Endothelial cell of umbilical vein (primary cell): ENCODE results near the gene FAM131C. TPM values are rescaled to one million over a fixed set of nuclear protein-coding genes. Genes with fewer than 3 reads are reported as not detected.

Source experiments
- BruUV-seq: library from RNA; stranded (reverse); fragments of 400-500 nt; replicated peaks from 2 replicates; lab custom pipeline; 2021; lab: Mats Ljungman, UMichigan
- CTCF ChIA-PET: fragments of 300-600, 350-600 bp; sonication (Branson Sonifier 250); formaldehyde crosslinking; loops from one replicate; lab custom pipeline; 2021; ENCODE audit warnings: antibody characterized with exemption, inconsistent platforms; lab: Charles Lee
- POLR2A ChIA-PET: fragments of 300-600, 350-600 bp; sonication (Branson Sonifier 250); formaldehyde crosslinking; loops from one replicate; lab custom pipeline; 2021; ENCODE audit warnings: antibody characterized with exemption, inconsistent platforms; lab: Charles Lee
- DNase-seq: peaks from one replicate; pipeline ENCODE4 v3.0.0-alpha.2; 2011; ENCODE audit warnings: low read depth, low spot score
- FAIRE-seq: peaks from 2 replicates; lab custom pipeline; 2011; peaks lifted over from hg19 to GRCh38; lab: Jason Lieb, UNC
- H2AFZ ChIP-seq: 2 replicates; pipeline ENCODE4 v1.6.0; 2012; ENCODE audit warnings: low read depth, low read length, control low read depth, inconsistent platforms
- H3K27ac ChIP-seq: 2 replicates; pipeline ENCODE4 v1.5.1; 2011; ENCODE audit warnings: low read depth, mild to moderate bottlenecking, control low read depth, low read length, moderate library complexity; ENCODE audit not compliant: insufficient read depth
- H3K27me3 ChIP-seq, 2 experiments: 2 replicates each; pipeline versions ENCODE4 v1.6.0 to v1.6.1; 2011; ENCODE audit warnings: low read length in 2 of 2, mixed read lengths in 1 of 2; ENCODE audit not compliant: control insufficient read depth in 2 of 2, insufficient read depth in 2 of 2
- H3K36me3 ChIP-seq, 2 experiments: 2 replicates in 1 of 2; 3 replicates in 1 of 2; pipeline ENCODE4 v1.5.1; 2011; ENCODE audit warnings: low read length in 2 of 2, mild to moderate bottlenecking in 1 of 2, moderate library complexity in 1 of 2; ENCODE audit not compliant: control insufficient read depth in 2 of 2, insufficient read depth in 2 of 2; ENCODE audit errors: extremely low read depth in 1 of 2
- H3K4me1 ChIP-seq: 3 replicates; pipeline ENCODE4 v1.5.1; 2011; ENCODE audit warnings: mild to moderate bottlenecking, low read length; ENCODE audit not compliant: control insufficient read depth, insufficient read depth; ENCODE audit errors: extremely low read depth
- H3K4me2 ChIP-seq: 2 replicates; pipeline ENCODE4 v1.6.1; 2011; ENCODE audit warnings: low read length, control low read depth, mixed read lengths; ENCODE audit not compliant: insufficient read depth
- H3K4me3 ChIP-seq, 3 experiments: fragments of 200-600 bp in 1 of 3; sonication (generic), shearing (Covaris generic) in 1 of 3; replicated peaks in 1 of 3; 2 replicates each; pipeline ENCODE4 v1.5.1; 2011 to 2016; ENCODE audit warnings: control low read depth in 3 of 3, low read length in 3 of 3, mild to moderate bottlenecking in 2 of 3, inconsistent platforms in 1 of 3, low read depth in 1 of 3, moderate library complexity in 1 of 3; ENCODE audit not compliant: insufficient read depth in 1 of 3
- H3K79me2 ChIP-seq: 2 replicates; pipeline ENCODE4 v1.6.0; 2012; ENCODE audit warnings: low read length, inconsistent platforms; ENCODE audit not compliant: control insufficient read depth, insufficient read depth
- H3K9ac ChIP-seq: replicated peaks from 2 replicates; pipeline ENCODE3; 2011; ENCODE audit warnings: low read length, control low read depth; ENCODE audit not compliant: insufficient read depth; ENCODE audit errors: extremely low read depth
- H3K9me1 ChIP-seq: replicated peaks from 3 replicates; pipeline ENCODE4 v1.6.0; 2011; ENCODE audit warnings: mild to moderate bottlenecking, low read length; ENCODE audit not compliant: control insufficient read depth, insufficient read depth; ENCODE audit errors: extremely low read depth
- H3K9me3 ChIP-seq: replicated peaks from 2 replicates; pipeline ENCODE4 v1.5.1; 2012; ENCODE audit warnings: low read length, inconsistent platforms; ENCODE audit not compliant: control insufficient read depth, insufficient read depth
- H4K20me1 ChIP-seq: replicated peaks from 2 replicates; pipeline ENCODE3; 2011; ENCODE audit warnings: mild to moderate bottlenecking, low read length; ENCODE audit not compliant: control insufficient read depth, insufficient read depth; ENCODE audit errors: extremely low read depth
- EZH2 ChIP-seq: IDR thresholded peaks from 2 replicates; pipeline ENCODE4 v1.6.1; 2012; ENCODE audit warnings: borderline replicate concordance, low read depth, mild to moderate bottlenecking, moderate library complexity, low read length, inconsistent platforms; ENCODE audit not compliant: severe bottlenecking
- FOS ChIP-seq: IDR thresholded peaks from 2 replicates; pipeline ENCODE4 v1.6.1; 2011; ENCODE audit warnings: mild to moderate bottlenecking, low read length, moderate library complexity, borderline replicate concordance; ENCODE audit not compliant: insufficient read depth
- GATA2 ChIP-seq: IDR thresholded peaks from 2 replicates; pipeline ENCODE4 v1.7.0; 2011; ENCODE audit warnings: low read depth, mild to moderate bottlenecking, moderate library complexity, mixed read lengths, low read length; ENCODE audit not compliant: insufficient read length, insufficient read depth
- JUN ChIP-seq: IDR thresholded peaks from 2 replicates; pipeline ENCODE4 v1.6.1; 2011; ENCODE audit warnings: borderline replicate concordance, low read depth; ENCODE audit not compliant: insufficient read length, insufficient read depth
- MYC ChIP-seq: IDR thresholded peaks from one replicate; pipeline ENCODE4 v1.6.1; 2011; ENCODE audit warnings: mild to moderate bottlenecking, low read depth, low read length
- POLR2A ChIP-seq: IDR thresholded peaks from 2 replicates; pipeline ENCODE4 v1.6.1; 2012; ENCODE audit warnings: low read depth, mild to moderate bottlenecking, control low read depth, low read length
- POLR2AphosphoS5 ChIP-seq: IDR thresholded peaks from 2 replicates; pipeline ENCODE4 v1.6.1; 2012; ENCODE audit warnings: low read depth, mild to moderate bottlenecking, control low read depth, low read length, moderate library complexity; ENCODE audit not compliant: insufficient read depth
- dilution Hi-C: fragments of 300-500 bp; cut with MboI; formaldehyde crosslinking; loops from one replicate; pipeline ENCODE4 v1.15.0; 2019; ENCODE audit warnings: low sequenced_read_pairs; ENCODE audit not compliant: extremely low pct_ligation_motif_present
- intact Hi-C: fragments of 100-400 bp; cut with micrococcal nuclease; formaldehyde crosslinking; loops from one replicate; pipeline ENCODE4 v1.10.0; 2022
- polyA plus RNA-seq, 4 experiments: library from polyadenylated mRNA; depleted of rRNA in 3 of 4; stranded (reverse) in 3 of 4; unstranded in 1 of 4; fragments of >200 nt; gene quantifications; 2 replicates each; pipeline versions ENCODE4 v1.2.1 to v1.2.3, GENCODE V29; 2011 to 2012; ENCODE audit warnings: missing spikeins in 1 of 4
- total RNA-seq: library from RNA; stranded (reverse); gene quantifications from 2 replicates; pipeline ENCODE4 v1.2.3, GENCODE V29; 2021
- TF ChIP-seq, protein P1 (sequence below), 2 donors: IDR thresholded peaks; 1 replicate in 1 of 2; 2 replicates in 1 of 2; pipeline ENCODE4 v1.5.1; 2011; ENCODE audit warnings: low read length in 2 of 2, mild to moderate bottlenecking in 2 of 2, moderate library complexity in 2 of 2, control low read depth in 1 of 2, inconsistent platforms in 1 of 2, low read depth in 1 of 2; ENCODE audit not compliant: insufficient read depth in 1 of 2; ENCODE audit errors: extremely low read depth in 1 of 2
- TF ChIP-seq, protein P2 (sequence below): IDR thresholded peaks from 2 replicates; pipeline ENCODE4 v1.6.1; 2011; ENCODE audit not compliant: insufficient read depth, insufficient read length

Gene FAM131C
- total and polyA plus RNA-seq, 2 donors (not counting 3 experiments of a cell fraction or from before 2014, with no cell fraction given): 0.23 TPM; not detected in 1

DNA sequence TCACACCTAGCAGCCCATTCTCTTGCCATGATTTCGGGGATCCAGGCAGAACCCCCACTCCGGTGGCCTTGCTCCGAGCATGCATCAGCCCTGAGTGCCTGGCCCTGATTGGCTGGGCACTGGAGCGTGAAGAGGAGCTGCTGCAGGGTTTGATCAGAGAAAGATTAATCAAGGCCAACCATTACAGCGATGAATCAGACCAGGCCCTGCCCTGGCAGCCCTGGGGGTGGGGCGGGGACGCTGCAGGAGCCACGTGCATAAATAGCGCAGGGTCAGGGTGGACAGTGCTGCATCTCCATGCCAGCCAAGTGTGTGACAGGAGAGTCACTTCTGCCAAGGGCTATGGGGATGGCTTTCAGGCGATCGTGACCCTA, 3.4 kb upstream of the FAM131C start:
- Histone ChIP-seq H3K27me3 (no peaks in the 10 kb centered on the region), H3K9ac (no peak overlapping the region), H3K4me3 (no peak overlapping the region), H3K4me1 (peaks cover 13% of the 10 kb centered on the region), H3K4me2 (no peak overlapping the region), H3K27ac (no peak overlapping the region), H3K36me3 (no peaks in the 10 kb centered on the region), H3K9me3 (no peaks in the 10 kb centered on the region), H4K20me1 (no peaks in the 10 kb centered on the region), H3K9me1 (no peaks in the 10 kb centered on the region), H3K79me2 (no peaks in the 10 kb centered on the region), H2AFZ (no peak overlapping the region)
- ChIA-PET CTCF (interaction anchor here (3.6 to 13.2 kb wide), 4 partner anchors 76 to 286 kb away, joined by 92 to 353 read pairs (median 166); partner anchors contain the start of gene EPHA2), POLR2A (no interaction called here)
- dilution Hi-C loops: no loop called here
- intact Hi-C loops: no loop called here
- TF ChIP-seq POLR2A (no peak), GATA2 (no peak), EZH2 (no peak), MYC (no peak), FOS (no peak), POLR2AphosphoS5 (no peak), JUN (no peak)
- TF ChIP-seq, protein P1, sequence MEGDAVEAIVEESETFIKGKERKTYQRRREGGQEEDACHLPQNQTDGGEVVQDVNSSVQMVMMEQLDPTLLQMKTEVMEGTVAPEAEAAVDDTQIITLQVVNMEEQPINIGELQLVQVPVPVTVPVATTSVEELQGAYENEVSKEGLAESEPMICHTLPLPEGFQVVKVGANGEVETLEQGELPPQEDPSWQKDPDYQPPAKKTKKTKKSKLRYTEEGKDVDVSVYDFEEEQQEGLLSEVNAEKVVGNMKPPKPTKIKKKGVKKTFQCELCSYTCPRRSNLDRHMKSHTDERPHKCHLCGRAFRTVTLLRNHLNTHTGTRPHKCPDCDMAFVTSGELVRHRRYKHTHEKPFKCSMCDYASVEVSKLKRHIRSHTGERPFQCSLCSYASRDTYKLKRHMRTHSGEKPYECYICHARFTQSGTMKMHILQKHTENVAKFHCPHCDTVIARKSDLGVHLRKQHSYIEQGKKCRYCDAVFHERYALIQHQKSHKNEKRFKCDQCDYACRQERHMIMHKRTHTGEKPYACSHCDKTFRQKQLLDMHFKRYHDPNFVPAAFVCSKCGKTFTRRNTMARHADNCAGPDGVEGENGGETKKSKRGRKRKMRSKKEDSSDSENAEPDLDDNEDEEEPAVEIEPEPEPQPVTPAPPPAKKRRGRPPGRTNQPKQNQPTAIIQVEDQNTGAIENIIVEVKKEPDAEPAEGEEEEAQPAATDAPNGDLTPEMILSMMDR (IDR thresholded peaks at IDR 0.05; ENCODE audit: extremely low read depth in 1 of 2, insufficient read depth in 1 of 2, low read depth in 1 of 2, low read length in 2 of 2): no peak
- TF ChIP-seq, protein P2, sequence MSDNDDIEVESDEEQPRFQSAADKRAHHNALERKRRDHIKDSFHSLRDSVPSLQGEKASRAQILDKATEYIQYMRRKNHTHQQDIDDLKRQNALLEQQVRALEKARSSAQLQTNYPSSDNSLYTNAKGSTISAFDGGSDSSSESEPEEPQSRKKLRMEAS: no peak
- DNase-seq: no peak
- no TSS peak for BruUV-seq
- no peak for FAIRE-seq
